ENCODE measurements around the gene FGFBP1. TPM values are rescaled to one million over a fixed set of nuclear protein-coding genes. Genes with fewer than 3 reads are reported as not detected.

The FGFBP1 gene
- total RNA-seq, 1 donor from 2014 or later: 402 TPM

DNA sequence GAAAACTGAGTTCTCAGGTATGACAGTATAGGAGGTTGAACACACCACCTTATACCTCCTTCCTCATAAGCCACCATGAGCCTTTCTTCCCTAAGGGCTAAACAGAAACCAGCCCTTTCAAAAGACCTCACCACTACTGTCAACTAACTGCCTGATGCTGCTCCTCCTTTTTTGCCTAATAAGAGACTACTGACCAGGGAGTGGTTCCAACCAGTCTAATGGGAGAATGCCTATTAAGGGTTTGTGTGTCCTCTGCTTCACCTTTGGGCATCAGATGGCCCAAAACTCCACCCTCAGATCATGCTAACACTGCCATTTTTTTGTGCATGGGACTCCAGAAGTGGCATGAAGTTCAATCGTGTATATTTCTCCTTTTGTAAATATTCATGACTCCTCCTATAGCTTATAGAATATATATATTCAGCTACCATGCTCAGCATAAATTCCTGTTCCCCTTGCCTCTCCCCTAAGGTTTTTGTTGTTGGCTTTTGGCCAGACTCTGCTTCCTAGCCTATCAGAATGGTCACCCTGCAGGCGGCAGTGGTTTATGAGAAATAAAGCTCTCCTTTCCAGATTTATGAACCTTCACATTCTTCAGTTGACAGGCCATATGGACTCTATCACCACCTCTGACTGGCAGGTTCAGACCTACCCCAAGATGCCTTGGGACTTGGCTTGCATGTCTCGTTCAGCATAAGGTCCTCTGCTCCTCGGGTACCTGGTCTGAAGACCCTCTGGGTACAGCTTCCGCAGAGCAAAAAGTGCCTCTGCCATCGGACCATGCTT, 28.2 kb downstream of the FGFBP1 start:
- ATAC-seq: peak; percentile 51

DNA sequence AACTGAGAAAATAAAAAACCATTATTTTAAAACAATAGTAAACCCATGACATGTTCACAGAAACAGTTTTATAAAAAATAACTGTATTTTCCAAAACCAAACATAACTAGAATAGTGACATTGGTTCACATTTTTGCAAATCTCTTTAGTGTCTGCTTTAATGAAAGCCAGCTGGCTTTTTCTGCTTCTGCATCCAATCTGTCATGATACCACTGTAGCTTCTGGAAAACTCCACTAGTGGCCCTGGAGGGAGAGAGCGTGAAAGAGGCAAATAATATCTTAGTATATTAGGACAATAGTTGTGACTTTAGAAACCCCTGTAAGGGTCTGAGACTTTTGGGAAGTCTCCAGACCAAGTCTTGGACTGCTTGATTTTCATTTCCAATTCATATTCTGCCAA, 31.1 kb downstream of the FGFBP1 start:
- ATAC-seq: no peak

DNA sequence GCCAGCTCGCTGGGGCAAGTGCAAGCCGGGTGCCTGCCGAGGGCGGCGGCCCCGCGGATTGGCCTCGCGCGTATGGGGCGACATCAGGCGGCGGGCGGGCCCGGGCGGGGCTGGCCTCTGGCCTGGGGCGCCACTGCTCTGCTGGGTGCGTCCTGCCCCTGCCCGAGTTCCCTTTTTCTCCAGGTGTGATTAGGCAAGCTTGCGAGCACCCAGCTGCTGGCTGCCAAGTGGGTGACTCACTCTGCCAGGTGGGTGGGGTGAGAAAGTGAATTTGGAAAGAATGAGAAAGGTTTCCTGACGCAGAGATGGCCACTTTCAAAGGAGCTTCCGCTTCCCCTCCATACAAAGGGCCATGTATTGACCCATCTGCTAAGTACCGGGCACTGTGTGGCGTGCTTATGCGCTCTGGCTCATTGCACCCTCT, 32.5 kb downstream of the FGFBP1 start:
- peak; percentile 95 for ATAC-seq

DNA sequence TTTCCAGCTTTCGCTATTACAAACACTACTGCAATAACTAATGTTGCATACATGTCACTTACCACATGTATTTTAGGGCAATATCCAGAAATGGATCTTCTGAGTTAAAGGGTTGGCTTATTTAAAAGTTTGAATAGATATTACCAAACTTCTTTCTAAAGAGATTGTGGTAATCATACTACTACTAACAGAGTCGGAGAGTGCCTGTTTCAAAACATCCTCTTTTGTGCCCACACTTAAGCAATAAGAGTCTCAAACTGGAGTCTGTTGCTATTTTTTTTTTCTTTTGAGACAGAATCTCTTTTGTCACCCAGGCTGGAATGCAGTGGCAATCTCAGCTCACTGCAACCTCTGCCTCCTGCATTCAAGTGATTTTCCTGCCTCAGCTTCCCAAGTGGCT, 35.8 kb downstream of the FGFBP1 start:
- no peak for ATAC-seq

DNA sequence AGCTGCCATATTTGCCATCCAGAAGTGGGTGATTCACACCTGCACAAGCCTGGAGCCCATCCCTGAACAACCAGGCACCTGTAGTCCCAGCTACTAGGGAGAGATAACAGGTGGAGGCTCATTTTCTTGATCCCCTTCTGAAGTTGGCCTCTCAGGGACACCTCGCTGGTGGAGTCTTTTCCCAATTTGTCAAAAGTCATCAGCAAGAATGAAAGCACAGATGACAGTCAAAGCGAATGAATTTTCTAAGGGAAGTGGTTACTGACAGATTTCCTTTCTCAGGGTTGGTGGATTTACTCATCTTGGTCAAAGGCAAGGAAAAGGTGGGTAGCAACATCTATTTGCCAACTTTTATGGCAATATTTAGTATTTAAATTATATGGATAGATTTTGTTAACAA, 36.5 kb downstream of the FGFBP1 start:
- no peak for ATAC-seq

DNA sequence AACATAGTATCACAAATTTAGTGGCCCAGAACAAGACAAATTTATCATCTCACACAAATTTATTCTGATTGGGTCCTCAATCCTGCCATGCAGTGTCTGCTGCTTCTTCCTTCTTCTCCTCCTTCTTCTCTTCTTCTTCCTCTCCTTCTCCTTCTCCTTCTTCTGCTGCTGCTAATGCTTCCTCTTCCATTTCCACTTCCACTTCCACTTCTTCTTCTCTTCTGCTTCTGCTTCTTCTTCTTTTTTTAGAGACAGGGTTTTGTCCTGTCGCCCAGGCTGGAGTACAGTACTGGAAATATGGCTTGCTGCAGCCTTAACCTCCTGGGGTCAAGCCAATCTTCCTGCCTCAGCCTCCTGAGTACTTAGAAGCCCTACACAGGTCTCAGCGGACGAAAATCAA, 37.5 kb downstream of the FGFBP1 start:
- ATAC-seq: no peak

DNA sequence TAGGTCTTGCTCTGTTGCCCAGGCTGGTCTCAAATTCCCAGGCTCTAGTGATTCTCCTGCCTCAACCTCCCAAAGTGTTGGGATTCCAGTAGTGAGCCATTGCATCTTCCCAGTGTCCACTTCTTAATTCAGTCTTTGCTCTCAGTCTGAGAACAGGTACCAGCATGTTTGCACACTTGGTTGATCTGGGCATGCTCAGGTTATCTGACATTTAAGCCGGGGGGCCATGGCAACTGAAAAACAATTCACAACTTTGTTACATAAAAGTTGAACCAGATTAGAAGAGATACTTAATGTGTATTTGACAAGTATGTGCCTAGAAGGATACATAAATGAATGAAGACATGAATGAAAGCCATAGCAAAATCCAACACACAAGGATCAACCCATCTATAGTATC, 39.0 kb downstream of the FGFBP1 start:
- no peak for ATAC-seq

DNA sequence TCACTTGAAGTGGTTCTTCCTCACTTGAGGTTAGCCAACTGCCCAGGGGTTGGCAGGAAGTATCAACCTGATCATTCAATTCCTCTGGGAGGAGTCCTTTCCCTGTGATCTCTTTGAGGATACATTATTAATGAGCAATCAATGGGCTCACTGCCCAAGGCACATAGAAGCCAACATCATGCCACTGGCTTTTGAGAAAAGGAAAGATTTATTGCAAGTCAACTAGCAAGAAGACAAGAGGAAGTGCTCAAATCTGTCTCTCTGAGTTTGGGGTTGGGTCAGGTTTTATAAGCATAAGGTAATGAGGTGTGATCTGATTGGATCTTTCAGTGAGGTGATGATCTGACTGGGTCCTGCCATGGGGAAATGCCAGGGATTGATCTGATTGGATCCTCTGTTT, 39.6 kb downstream of the FGFBP1 start:
- ATAC-seq: peak; percentile 85

DNA sequence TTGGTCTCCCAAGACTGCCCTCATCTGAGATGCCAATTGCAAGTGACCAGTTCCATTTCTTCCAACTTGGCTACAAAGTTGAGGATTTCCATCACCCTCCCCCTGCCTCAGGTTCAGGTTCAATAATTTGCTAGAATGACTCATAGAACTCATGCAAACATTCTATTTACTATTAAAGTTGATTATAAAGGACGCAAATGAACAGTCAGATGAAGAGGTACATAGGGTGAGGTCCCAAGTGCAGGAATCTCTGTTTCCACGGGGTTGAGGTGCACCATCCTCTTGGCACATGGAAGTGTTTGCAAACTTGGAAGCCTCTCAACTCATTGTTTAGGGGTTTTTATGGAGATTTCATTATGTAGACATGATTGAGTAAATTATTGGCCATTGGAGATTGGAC, 41.0 kb downstream of the FGFBP1 start:
- no peak for ATAC-seq

DNA sequence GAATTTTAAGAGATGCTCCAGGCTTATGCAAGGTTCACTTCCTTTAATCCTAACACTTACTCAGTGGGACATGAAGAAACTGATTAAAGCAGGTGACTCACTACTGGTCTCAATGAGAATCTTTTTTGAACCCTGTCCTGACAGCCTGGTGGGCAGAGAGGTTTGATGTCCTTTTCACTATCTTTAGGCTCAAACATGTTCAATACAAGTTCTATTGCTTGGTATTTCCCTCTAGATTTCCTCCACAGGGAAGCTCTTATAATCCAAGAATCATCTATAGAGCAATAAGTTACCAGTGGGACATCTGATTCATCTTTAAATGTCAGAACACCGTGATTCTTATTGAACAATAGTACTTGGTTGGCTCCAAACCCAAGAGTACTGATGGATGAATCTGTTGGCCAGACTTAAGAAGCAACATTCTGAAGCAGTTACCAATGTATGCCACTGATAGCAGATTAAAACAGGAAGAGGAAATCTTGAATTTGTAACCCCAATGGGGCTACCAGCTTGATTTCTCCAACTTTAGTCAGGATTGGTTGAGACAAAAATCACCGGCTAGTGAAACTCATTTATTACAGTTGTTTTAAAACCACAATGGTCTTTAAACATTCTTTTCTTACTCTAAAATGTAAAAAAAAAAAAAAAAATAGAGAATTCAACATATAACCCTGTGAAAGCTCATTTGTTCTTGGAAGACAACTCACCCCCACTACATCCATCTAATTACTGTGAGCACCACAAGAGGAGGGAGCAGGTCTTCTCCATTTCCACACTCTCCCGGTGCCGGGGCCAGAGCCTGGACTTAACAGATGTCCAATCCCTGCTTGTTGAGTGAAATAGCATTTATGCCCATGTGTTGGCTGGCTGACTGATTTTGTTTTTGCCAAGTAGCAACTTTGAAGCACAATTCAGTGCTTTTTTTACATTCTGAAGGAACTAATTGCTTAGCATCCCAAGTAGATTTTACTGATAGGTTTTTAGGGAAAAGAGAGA, 43.3 kb downstream of the FGFBP1 start:
- ATAC-seq: peak; percentile 57

DNA sequence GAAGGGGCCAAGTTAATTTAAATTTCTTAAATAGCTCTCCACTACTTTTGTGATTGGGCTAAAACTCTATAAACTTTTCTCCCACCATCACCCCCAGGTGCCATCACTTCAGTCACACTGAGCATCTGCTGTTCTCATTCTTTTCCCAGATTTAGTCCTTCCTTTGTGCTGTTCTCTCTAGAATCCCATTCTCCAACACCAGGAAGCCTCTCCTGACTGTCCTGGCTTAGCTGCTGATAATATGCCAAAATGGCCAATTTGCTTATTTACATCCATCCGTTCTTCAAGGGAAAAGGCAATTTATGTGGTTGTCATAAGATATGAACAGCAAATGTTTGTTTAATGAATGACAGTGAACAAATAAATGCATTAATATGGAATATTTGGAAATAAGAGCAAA, 44.1 kb downstream of the FGFBP1 start:
- ATAC-seq: no peak

DNA sequence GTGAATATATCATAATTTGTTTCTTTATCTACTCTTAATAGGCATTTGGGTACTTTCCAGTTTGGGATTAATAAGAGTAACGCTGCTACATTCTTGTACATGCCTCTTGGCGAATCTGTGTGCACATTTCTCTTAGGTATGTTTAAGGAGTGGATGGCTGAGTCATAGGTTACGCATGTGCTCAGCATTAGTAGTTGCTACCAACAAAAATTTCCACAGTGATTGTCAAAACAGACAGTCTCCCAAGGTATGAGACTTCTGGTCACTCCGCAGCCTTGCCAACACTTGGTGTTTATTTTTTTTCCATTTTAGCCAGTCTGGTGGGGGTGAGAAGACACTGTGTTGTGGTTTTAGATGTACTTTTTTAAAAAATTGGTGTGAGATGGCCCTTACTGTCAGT, 44.6 kb downstream of the FGFBP1 start:
- ATAC-seq: peak; percentile 92

DNA sequence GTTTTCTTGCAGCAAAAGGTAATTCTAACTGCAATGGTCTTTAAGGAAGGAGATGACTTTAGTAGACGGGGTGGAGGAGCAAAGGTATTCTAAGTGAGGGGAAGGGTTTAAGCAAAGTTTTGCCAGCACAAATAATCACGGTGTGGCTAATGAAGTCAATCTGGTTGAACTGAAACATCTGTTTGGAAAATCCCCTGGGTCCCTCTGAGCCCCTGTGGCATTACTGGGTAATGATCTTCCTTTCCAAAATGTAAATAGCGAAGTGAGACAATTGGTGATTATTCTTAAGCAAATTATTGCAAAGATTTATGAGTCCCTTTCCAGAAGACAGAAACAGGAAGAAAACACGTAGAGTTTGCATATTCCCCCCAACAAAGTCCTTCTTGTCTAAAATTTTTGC, 47.2 kb downstream of the FGFBP1 start:
- no peak for ATAC-seq

DNA sequence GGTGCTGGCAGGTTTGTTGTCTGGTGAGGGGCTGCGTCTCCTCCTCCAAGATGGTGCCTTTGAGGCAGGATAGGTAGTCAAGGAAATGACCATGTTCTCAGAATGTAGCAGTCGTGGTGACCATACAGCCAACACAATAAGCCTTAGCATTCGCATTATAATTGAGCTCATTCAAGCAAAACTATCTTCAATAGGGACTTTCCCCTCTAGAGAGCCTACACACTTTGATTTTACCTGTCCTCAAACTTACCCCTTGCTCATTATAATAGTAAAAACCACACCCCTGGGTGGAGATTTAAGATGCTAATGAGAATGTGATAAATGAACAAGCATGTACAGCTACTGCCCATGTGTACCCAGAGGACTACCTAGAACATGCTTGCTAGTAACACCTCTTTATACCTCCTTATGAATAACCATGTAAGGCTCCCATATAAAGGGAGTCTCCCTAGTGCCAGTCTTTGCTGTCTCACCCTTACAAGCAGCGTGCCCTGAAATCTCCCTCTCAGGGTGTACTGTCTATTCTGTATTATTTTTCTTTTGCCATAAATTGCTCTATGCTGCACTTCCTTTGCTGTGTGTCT, 48.2 kb downstream of the FGFBP1 start:
- ATAC-seq: peak; percentile 12

DNA sequence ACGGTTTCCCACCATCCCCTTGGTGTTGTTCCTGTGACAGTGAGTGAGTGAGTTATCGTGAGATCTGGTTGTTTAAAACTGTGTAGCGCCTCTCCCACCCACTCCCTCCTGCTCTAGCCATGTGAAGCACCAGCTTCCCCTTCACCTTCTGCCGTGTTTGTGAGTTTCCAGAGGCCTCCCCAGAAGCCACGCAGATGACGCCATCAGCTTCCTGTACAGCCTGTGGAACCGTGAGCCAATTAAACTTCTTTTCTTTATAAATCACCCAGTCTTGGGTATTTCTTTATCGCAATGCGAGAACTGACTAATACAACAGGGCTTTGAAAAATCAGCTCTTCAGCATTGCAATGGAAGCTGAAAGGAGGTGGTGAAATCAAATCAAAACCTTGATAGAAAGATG, 50.0 kb downstream of the FGFBP1 start:
- no peak for ATAC-seq

Other genes starting within 250 kb of the FGFBP1 start
- 0.80 TPM for gene BST1, start 235.7 kb downstream of the FGFBP1 start, total RNA-seq
- gene CD38, start 160.4 kb downstream of the FGFBP1 start, total RNA-seq: 2.6 TPM
- not detected for gene FGFBP2, start 24.4 kb upstream of the FGFBP1 start, total RNA-seq
- gene PROM1, start 145.3 kb upstream of the FGFBP1 start, total RNA-seq: 5.2 TPM